ENCODE data around the gene TGFB1I1. TPM values are rescaled to one million over a fixed set of nuclear protein-coding genes. Genes with fewer than 3 reads are reported as not detected.
A peak's percentile ranks its signal among the peaks of the same experiment; 100 is the strongest.
"Not testable (repeated sequence)": the region's sequence is repeated elsewhere in the genome, so short reads cannot be mapped to it uniquely, and the experiment has no call there.

TGFB1I1 gene
- total RNA-seq, 1 experiment from 2014 or later: 3.1 TPM

GRCh38 chr16:31472709-31473203 lies 804 bp downstream of the TGFB1I1 start:
- Histone ChIP-seq H3K4me3 (ENCODE audit: insufficient read depth, low read depth, low read length) (peak overlapping the region; percentile 68), H3K36me3 (replicated peaks; ENCODE audit: control insufficient read depth, insufficient read depth, low read length) (no peaks in the 10 kb centered on the region), H3K27me3 (ENCODE audit: control insufficient read depth, insufficient read depth, low read length) (peaks cover 40% of the 10 kb centered on the region)
- peak; percentile 97 for DNase-seq

- H3K36me3 ChIP-seq (replicated peaks; ENCODE audit: control insufficient read depth, insufficient read depth, low read length): no peaks in the 10 kb centered on the region
- peaks cover 44% of the 10 kb centered on the region for H3K27me3 ChIP-seq (ENCODE audit: control insufficient read depth, insufficient read depth, low read length)
- no peak overlapping the region for H3K4me3 ChIP-seq (ENCODE audit: insufficient read depth, low read depth, low read length)
- no peak for DNase-seq
Measured at GRCh38 chr16:31473264-31473984, 1.5 kb downstream of the TGFB1I1 start.

GRCh38 chr16:31474173-31474714 lies 2.3 kb downstream of the TGFB1I1 start:
- H3K27me3 ChIP-seq (ENCODE audit: control insufficient read depth, insufficient read depth, low read length): peaks cover 50% of the 10 kb centered on the region
- DNase-seq: no peak

GRCh38 chr16:31474773-31475738 lies 3.1 kb downstream of the TGFB1I1 start:
- DNase-seq: no peak
- Histone ChIP-seq H3K36me3 (replicated peaks; ENCODE audit: control insufficient read depth, insufficient read depth, low read length) (no peaks in the 10 kb centered on the region), H3K4me3 (ENCODE audit: insufficient read depth, low read depth, low read length) (no peak overlapping the region), H3K27me3 (ENCODE audit: control insufficient read depth, insufficient read depth, low read length) (peaks cover 55% of the 10 kb centered on the region)

More at GRCh38 chr16:31474173-31474714, 2.3 kb downstream of the TGFB1I1 start:
- Histone ChIP-seq H3K4me3 (ENCODE audit: insufficient read depth, low read depth, low read length) (no peak overlapping the region), H3K36me3 (replicated peaks; ENCODE audit: control insufficient read depth, insufficient read depth, low read length) (no peaks in the 10 kb centered on the region)

GRCh38 chr16:31475946-31476302 lies 4.0 kb downstream of the TGFB1I1 start:
- peak overlapping the region; percentile 70 for H3K4me3 ChIP-seq (ENCODE audit: insufficient read depth, low read depth, low read length)
- no peaks in the 10 kb centered on the region for H3K36me3 ChIP-seq (replicated peaks; ENCODE audit: control insufficient read depth, insufficient read depth, low read length)
- peaks cover 58% of the 10 kb centered on the region for H3K27me3 ChIP-seq (ENCODE audit: control insufficient read depth, insufficient read depth, low read length)
- DNase-seq: peak; percentile 81

- peak overlapping the region; percentile 70 for H3K4me3 ChIP-seq (ENCODE audit: insufficient read depth, low read depth, low read length)
- peaks cover 62% of the 10 kb centered on the region for H3K27me3 ChIP-seq (ENCODE audit: control insufficient read depth, insufficient read depth, low read length)
- DNase-seq: peak; percentile 98
- H3K36me3 ChIP-seq (replicated peaks; ENCODE audit: control insufficient read depth, insufficient read depth, low read length): no peaks in the 10 kb centered on the region
Measured at GRCh38 chr16:31476303-31477219, 4.6 kb downstream of the TGFB1I1 start.

GRCh38 chr16:31477220-31478216 lies 5.6 kb downstream of the TGFB1I1 start:
- Histone ChIP-seq H3K27me3 (ENCODE audit: control insufficient read depth, insufficient read depth, low read length) (peaks cover 64% of the 10 kb centered on the region), H3K4me3 (ENCODE audit: insufficient read depth, low read depth, low read length) (peak overlapping the region; percentile 70), H3K36me3 (replicated peaks; ENCODE audit: control insufficient read depth, insufficient read depth, low read length) (no peaks in the 10 kb centered on the region)
- DNase-seq: peak; percentile 97

GRCh38 chr16:31478956-31479355 lies 7.0 kb downstream of the TGFB1I1 start:
- H3K36me3 ChIP-seq (replicated peaks; ENCODE audit: control insufficient read depth, insufficient read depth, low read length): no peaks in the 10 kb centered on the region
- no peak overlapping the region for H3K4me3 ChIP-seq (ENCODE audit: insufficient read depth, low read depth, low read length)
- H3K27me3 ChIP-seq (ENCODE audit: control insufficient read depth, insufficient read depth, low read length): peaks cover 57% of the 10 kb centered on the region
- DNase-seq: no peak

GRCh38 chr16:31479751-31480150 lies 7.8 kb downstream of the TGFB1I1 start:
- no peak for DNase-seq
- H3K27me3 ChIP-seq (ENCODE audit: control insufficient read depth, insufficient read depth, low read length): peaks cover 50% of the 10 kb centered on the region

GRCh38 chr16:31480851-31481536 lies 9.0 kb downstream of the TGFB1I1 start:
- Histone ChIP-seq H3K27me3 (ENCODE audit: control insufficient read depth, insufficient read depth, low read length) (peaks cover 51% of the 10 kb centered on the region), H3K4me3 (ENCODE audit: insufficient read depth, low read depth, low read length) (no peak overlapping the region), H3K36me3 (replicated peaks; ENCODE audit: control insufficient read depth, insufficient read depth, low read length) (no peaks in the 10 kb centered on the region)
- DNase-seq: no peak

More at GRCh38 chr16:31479751-31480150, 7.8 kb downstream of the TGFB1I1 start:
- Histone ChIP-seq H3K36me3 (replicated peaks; ENCODE audit: control insufficient read depth, insufficient read depth, low read length) (no peaks in the 10 kb centered on the region), H3K4me3 (ENCODE audit: insufficient read depth, low read depth, low read length) (no peak overlapping the region)

- Histone ChIP-seq H3K36me3 (replicated peaks; ENCODE audit: control insufficient read depth, insufficient read depth, low read length) (no peaks in the 10 kb centered on the region), H3K27me3 (ENCODE audit: control insufficient read depth, insufficient read depth, low read length) (peaks cover 62% of the 10 kb centered on the region), H3K4me3 (ENCODE audit: insufficient read depth, low read depth, low read length) (no peak within 1 kb of the TSS)
- DNase-seq: no peak
Measured at GRCh38 chr16:31483081-31483480, 11.1 kb downstream of the TGFB1I1 start, which contains the start of gene SLC5A2. SLC5A2 (plus strand) TSS chr16:31483123; CDS start chr16:31483137, 14 bp downstream.

GRCh38 chr16:31484048-31484447 lies 12.1 kb downstream of the TGFB1I1 start:
- H3K27me3 ChIP-seq (ENCODE audit: control insufficient read depth, insufficient read depth, low read length): peaks cover 66% of the 10 kb centered on the region

More at GRCh38 chr16:31484048-31484447, 12.1 kb downstream of the TGFB1I1 start:
- H3K4me3 ChIP-seq (ENCODE audit: insufficient read depth, low read depth, low read length); DNase-seq; H3K36me3 ChIP-seq (replicated peaks; ENCODE audit: control insufficient read depth, insufficient read depth, low read length): not testable (repeated sequence)

Data from H7 (cell line).